HG02798 (cell line): ENCODE measurements around the gene EIF3B.
"Not testable (repeated sequence)": the region's sequence is repeated elsewhere in the genome, so short reads cannot be mapped to it uniquely, and the experiment has no call there.

Experiments used
- ATAC-seq: cut with Tn5 transposase; IDR thresholded peaks from one replicate; pipeline ENCODE4 v1.9.1; 2021; ENCODE audit warnings: mild to moderate bottlenecking; ENCODE audit not compliant: unreplicated experiment, poor library complexity

The EIF3B gene

GRCh38 chr7:2354186-2354938 lies at the start of gene EIF3B:
Gene EIF3B, plus strand, starts transcription at chr7:2354827. Its CDS starts 95 bp downstream, at chr7:2354922.
- peak; percentile 89 for ATAC-seq

- ATAC-seq: not testable (repeated sequence)
Measured at GRCh38 chr7:2305258-2305657, 49.4 kb upstream of the EIF3B start.

GRCh38 chr7:2306688-2307087 lies 47.9 kb upstream of the EIF3B start:
- no peak for ATAC-seq

GRCh38 chr7:2307690-2308107 lies 46.9 kb upstream of the EIF3B start:
- ATAC-seq: peak; percentile 50

GRCh38 chr7:2309889-2310331 lies 44.7 kb upstream of the EIF3B start:
- no peak for ATAC-seq

GRCh38 chr7:2312267-2312929 lies 42.2 kb upstream of the EIF3B start:
- ATAC-seq: peak; percentile 23

GRCh38 chr7:2313450-2314208 lies 41.0 kb upstream of the EIF3B start:
- peak; percentile 5 for ATAC-seq

GRCh38 chr7:2314209-2314955 lies 40.2 kb upstream of the EIF3B start, which contains the start of gene SNX8:
Gene SNX8, minus strand, starts transcription at chr7:2314441. Its CDS starts 20 bp downstream, at chr7:2314421.
- peak; percentile 80 for ATAC-seq

- ATAC-seq: not testable (repeated sequence)
Measured at GRCh38 chr7:2314956-2315530, 39.6 kb upstream of the EIF3B start.

GRCh38 chr7:2315787-2316186 lies 38.8 kb upstream of the EIF3B start:
- ATAC-seq: no peak

GRCh38 chr7:2316578-2316977 lies 38.0 kb upstream of the EIF3B start:
- ATAC-seq: no peak

- ATAC-seq: no peak
Measured at GRCh38 chr7:2317556-2318293, 36.9 kb upstream of the EIF3B start.

GRCh38 chr7:2321020-2321419 lies 33.6 kb upstream of the EIF3B start:
- ATAC-seq: no peak

- no peak for ATAC-seq
Measured at GRCh38 chr7:2325162-2325561, 29.5 kb upstream of the EIF3B start.

- ATAC-seq: no peak
Measured at GRCh38 chr7:2326951-2327350, 27.7 kb upstream of the EIF3B start.

- no peak for ATAC-seq
Measured at GRCh38 chr7:2330493-2330892, 24.1 kb upstream of the EIF3B start.

GRCh38 chr7:2331707-2332106 lies 22.9 kb upstream of the EIF3B start:
- ATAC-seq: no peak

GRCh38 chr7:2332606-2333231 lies 21.9 kb upstream of the EIF3B start:
- ATAC-seq: not testable (repeated sequence)
